H54 (cell line): ENCODE measurements around the gene MYO16.
A peak's percentile ranks its signal among the peaks of the same experiment; 100 is the strongest.

Experiments used
- DNase-seq: peaks from one replicate; pipeline ENCODE4 v3.0.0; 2011; ENCODE audit warnings: low spot score, mixed read lengths; ENCODE audit not compliant: insufficient read length
- FAIRE-seq: peaks from 3 replicates; lab custom pipeline; 2011; peaks lifted over from hg19 to GRCh38; lab: Jason Lieb, UNC
- POLR2A ChIP-seq: IDR thresholded peaks from 2 replicates; pipeline ENCODE4 v1.6.1; 2011; ENCODE audit warnings: low read depth, mild to moderate bottlenecking, low read length

The MYO16 gene

GRCh38 chr13:109012115-109012514 is 382.7 kb downstream of the MYO16 start:
- DNase-seq = no peak
- TF ChIP-seq POLR2A = no peak
- no peak for FAIRE-seq

- peak; percentile 82 for FAIRE-seq
- TF ChIP-seq POLR2A = no peak
- no peak for DNase-seq
These were observed 392.1 kb downstream of the MYO16 start for GRCh38 chr13:109021558-109021957.

GRCh38 chr13:109024611-109025010 is 395.2 kb downstream of the MYO16 start:
- no peak for TF ChIP-seq POLR2A
- FAIRE-seq (no peak), DNase-seq (no peak)

- DNase-seq = no peak
- FAIRE-seq = no peak
- no peak for TF ChIP-seq POLR2A
These were observed 396.9 kb downstream of the MYO16 start for GRCh38 chr13:109026266-109026665.

GRCh38 chr13:109028624-109029023 is 399.2 kb downstream of the MYO16 start:
- TF ChIP-seq POLR2A = no peak
- no peak for DNase-seq
- no peak for FAIRE-seq

GRCh38 chr13:109033090-109033489 is 403.7 kb downstream of the MYO16 start:
- no peak for TF ChIP-seq POLR2A
- no peak for DNase-seq
- no peak for FAIRE-seq

GRCh38 chr13:109036078-109036780 is 406.8 kb downstream of the MYO16 start:
- no peak for TF ChIP-seq POLR2A
- FAIRE-seq = no peak

GRCh38 chr13:109043636-109044035 is 414.2 kb downstream of the MYO16 start:
- FAIRE-seq (no peak), DNase-seq (no peak)
- no peak for TF ChIP-seq POLR2A

More at GRCh38 chr13:109036078-109036780, 406.8 kb downstream of the MYO16 start:
- DNase-seq = no peak

GRCh38 chr13:109055850-109056249 is 426.4 kb downstream of the MYO16 start:
- no peak for DNase-seq
- no peak for TF ChIP-seq POLR2A
- FAIRE-seq = no peak

- no peak for FAIRE-seq
- DNase-seq = no peak
- no peak for TF ChIP-seq POLR2A
These were observed 428.7 kb downstream of the MYO16 start for GRCh38 chr13:109058087-109058486.

- peak; percentile 78 for FAIRE-seq
- no peak for TF ChIP-seq POLR2A
- no peak for DNase-seq
These were observed 443.1 kb downstream of the MYO16 start for GRCh38 chr13:109072505-109072904.

GRCh38 chr13:109074436-109074835 is 445.0 kb downstream of the MYO16 start:
- no peak for DNase-seq
- peak; percentile 23 for FAIRE-seq
- no peak for TF ChIP-seq POLR2A

GRCh38 chr13:109074853-109075252 is 445.4 kb downstream of the MYO16 start:
- no peak for TF ChIP-seq POLR2A
- FAIRE-seq (no peak), DNase-seq (no peak)

GRCh38 chr13:109087916-109088623 is 458.7 kb downstream of the MYO16 start:
- TF ChIP-seq POLR2A = no peak
- FAIRE-seq (peak; percentile 43), DNase-seq (no peak)

- no peak for DNase-seq
- no peak for TF ChIP-seq POLR2A
- no peak for FAIRE-seq
These were observed 459.2 kb downstream of the MYO16 start for GRCh38 chr13:109088624-109088917.
